ENCODE results near the gene MYH11. TPM values are rescaled to one million over a fixed set of nuclear protein-coding genes. Genes with fewer than 3 reads are reported as not detected.

Gene MYH11
- polyA plus RNA-seq, 1 donor: 11.2 TPM

DNA sequence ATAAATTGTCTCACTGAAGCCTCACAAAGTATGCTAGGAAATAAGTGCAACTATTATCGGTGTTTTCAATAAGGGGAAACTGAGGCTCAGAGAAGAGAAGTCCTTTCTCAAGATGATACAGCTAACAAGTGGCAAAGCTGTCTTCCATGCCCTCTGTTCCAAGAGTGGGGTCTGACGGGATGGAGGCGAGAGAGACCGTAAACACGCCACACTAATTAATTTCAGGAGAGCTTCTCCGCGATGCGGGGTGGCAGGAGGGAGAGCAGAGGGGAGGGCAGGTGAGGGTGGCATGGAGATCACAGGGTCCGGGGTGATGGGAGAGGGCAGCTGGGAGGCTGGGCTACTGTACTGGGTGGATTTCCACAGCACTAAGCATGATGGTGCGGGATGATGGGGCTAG lies 80.3 kb downstream of the MYH11 start:
- no peak for DNase-seq

DNA sequence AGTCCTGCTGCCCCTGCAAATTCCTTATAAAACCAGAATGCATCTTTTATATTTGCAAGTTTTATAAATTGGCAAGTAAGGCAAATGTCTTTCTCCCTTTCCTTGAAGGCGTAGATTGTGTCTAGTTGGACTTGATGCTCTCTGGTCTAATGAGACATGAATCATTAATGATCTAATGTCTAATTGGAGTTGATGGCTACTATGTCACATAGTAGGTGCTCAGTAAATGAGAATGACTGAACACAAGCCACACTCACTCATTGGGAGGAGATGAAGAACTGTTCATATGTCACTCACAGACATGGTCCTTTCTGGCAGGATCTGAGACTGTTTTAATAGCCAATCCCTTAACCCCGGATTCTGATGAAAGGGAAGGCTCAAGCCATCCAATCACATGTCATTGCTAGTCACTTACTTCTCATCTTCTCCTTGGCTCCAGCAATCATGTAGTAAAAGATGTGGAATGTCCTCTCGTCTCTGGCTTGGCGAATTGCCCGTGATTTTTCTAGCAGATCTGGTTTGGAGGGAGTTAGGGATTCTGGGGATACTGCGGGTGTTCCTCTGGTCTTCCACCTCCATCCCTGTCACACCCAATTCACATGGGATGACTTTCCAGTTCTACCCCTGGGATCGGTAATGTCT lies 81.0 kb downstream of the MYH11 start:
- peak; percentile 40 for DNase-seq

DNA sequence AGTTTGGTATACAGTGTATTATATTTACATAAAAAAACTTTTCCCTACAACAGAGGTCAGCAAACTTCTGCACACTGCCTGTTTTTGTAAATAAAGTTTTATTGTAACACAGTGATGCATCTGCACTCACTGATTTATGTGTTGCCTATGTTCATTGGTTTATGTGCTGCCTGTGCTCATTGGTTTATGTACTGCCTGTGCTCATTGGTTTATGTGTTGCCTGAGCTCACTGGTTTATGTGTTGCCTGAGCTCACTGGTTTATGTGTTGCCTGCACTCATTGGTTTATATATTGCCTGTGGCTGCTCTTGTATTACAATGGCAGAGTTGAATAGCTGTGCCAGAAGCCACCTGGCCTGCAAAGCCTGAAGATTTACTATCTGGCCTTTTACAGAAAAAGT lies 81.6 kb downstream of the MYH11 start:
- DNase-seq: no peak

DNA sequence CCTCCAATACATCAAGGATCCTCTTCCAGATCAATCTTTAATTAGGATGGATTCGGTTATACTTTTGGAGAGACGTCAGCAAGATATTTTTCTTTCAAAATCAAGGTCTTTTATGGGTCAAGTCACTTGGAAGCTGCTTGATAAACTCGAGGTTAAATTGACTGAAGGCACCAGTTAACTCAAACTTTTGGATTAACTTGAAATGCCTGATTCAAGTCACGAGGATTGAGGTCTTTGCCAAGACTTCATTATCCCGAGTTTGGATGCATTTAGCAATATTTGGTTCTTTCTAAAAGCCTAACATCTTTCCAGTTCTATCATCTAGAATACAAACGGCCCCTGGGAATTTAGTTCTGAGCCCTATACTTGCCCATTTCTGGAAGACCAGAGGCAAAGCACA lies 82.9 kb downstream of the MYH11 start:
- DNase-seq: no peak

DNA sequence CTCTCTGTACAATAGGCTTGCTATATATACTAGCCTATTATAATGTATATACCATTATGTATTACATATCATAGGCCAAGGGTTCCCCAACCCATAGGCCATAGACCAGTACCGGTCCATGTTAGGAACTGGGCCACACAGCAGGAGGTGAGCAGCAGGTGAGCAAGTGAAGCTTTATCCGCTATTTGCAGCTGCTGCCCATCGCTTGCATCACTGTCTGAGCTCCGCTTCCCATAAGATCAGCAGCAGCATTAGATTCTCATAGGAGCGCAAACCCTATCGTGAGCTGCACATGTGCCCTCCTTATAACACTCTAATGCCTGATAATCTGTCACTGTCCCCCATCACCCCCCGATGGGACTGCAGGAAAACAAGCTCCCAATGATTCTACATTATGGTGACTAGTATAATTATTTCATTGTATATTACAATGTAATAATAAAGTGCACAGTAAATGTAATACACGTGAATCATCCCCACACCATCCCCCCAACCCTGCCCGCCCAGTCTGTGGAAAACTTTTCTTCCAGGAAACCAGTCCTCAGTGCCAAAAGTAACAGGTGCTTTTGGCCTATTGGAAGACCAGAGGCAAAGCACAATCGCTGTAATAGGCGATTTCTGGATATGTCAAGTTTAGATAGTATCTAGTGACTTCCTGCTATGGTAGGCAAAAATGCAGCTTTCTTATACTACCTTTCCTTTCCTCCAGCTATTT lies 84.1 kb downstream of the MYH11 start:
- DNase-seq: peak; percentile 12

DNA sequence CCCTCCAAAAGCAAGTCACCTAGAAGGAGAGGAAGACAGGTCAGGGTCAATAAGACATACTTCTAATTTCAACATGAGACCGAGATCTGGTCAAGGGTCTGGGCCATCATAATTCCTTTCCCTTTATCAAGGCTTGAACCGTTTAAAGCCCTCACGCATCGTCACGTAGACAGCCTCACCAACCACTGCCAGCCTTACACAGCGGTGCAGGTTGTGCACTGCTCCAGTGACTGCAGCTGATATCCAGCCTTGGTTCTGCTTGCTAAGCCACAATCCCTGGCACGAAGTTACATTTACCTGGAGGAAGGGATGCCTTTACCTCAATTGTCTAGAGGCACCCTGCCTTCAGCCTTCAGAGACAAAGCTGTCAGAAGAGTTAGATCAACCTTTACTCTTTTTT lies 85.1 kb downstream of the MYH11 start:
- no peak for DNase-seq

DNA sequence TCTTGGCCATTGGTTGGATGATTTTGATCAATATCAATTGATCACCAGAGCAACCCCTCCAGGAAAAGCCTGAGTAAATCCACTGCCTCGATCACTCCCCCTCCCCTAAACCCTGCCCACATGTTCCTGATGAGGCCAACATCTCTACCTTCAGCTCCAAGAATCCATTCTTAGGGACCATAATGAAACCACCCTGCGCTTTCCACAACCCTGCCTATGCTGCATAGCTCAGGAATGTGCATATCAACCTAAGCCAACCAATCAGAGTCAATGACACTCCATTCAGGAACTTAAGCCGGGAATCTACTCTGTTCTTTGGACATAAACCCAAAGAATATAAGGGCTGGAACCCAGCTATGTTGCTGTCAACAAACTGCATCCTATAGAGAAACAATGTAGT lies 86.3 kb downstream of the MYH11 start:
- DNase-seq: no peak

DNA sequence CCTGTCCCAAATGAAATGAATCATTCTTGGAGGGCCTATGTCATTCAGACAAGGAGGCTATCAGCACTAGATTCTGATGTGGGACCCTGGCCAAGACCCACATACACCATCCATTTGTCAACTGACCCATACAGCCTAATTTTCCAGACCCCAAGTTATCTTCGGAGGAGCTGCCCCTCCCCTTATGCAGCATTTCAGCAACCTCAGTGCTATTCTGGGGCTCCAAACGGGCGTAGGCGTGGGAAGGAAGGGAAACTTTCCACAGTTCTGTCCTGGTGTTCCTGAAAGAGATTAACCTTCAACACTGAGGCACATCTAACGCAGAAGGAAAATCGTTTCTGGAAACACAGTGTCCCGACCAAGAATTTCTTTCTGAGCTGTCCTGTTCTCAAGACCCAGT lies 86.7 kb downstream of the MYH11 start:
- DNase-seq: peak; percentile 35

DNA sequence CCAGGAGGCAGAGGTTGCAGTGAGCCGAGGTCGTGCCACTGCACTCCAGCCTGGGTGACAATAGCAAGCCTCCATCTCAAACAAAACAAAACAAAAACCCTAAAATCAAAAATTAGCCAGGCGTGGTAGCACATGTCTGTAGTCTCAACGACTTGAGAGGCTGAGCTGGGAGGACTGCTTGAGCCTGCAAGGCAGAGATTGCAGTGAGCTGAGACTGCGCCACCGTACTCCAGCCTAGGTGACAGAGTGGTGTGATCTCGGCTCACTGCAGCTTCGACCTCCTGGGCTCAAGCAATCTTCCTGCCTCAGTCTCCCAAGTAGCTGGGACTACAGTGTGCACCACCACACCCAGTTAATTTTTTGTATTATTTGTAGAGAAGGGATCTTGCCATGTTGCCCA lies 87.6 kb downstream of the MYH11 start:
- DNase-seq: no peak

DNA sequence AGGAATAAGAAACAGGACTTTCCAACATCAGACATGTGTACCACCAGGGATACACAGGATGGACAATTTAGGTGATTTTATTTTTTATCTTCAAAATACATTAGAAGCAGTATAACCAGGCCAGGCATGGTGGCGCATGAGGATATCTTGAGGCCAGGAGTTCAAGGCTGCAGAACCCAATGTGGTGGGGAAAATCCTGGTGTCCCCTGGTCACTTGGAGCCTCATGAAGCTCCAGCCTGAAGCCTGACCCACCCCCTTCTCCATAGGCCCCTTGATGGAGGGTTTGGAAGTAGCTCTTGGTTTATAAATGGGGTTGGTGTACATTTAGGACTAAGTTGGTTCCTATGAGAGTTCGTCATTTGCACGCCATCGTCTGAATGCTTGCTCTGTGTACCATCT lies 88.6 kb downstream of the MYH11 start:
- DNase-seq: no peak

DNA sequence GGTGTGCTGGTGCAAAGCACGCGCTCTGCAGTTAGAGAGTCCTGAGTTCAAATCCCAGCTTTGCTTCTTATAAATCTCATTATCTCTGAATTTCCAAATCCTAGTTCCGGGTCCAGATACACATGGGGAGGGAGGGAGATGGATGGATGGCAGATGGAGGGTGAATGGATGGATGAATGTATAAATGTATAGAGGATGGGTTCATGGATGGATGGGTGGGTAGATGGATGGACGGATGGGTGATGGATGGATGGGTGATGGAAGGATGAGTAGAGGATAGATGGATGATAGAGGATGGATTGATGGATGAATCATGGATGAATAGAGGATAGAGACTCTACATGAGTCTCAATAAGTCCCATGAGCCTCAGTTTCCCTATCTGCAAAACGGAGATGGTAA lies 89.9 kb downstream of the MYH11 start:
- no peak for DNase-seq

DNA sequence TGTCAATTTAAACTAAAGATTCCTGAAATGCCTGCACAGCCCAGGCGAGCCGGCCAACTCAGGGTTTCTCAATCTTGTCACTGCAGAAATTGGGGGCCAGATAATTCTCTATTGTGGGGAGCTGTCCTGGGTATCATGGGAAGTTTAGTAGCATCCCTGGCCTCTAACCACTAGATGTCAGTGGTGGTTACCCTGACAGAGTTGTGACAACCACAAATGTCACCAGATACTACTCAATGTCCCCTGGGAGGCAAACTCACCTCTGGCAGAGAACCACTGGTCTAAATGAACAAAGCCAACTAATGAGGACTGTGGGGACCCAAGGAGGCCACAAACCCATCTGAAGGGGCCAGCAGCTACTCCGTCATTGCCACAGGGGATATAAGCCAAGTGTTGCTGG lies 90.9 kb downstream of the MYH11 start:
- DNase-seq: peak; percentile 25

DNA sequence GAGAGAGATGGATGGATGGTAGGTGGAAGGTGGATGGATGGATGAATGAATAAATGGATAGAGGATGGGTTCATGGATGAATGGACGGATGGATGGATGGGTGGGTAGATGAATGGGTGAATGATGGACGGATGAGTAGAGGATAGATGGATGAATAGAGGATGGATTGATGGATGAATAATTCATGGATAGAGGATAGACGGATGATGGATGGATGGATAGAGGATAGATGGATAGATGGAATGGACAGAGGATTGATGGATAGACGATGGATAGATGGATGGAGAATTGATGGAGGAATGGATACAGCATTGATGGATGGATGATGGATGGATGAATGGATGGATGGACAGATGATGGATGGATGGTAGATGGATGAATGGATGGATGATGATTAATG lies 91.7 kb downstream of the MYH11 start:
- DNase-seq: no peak

DNA sequence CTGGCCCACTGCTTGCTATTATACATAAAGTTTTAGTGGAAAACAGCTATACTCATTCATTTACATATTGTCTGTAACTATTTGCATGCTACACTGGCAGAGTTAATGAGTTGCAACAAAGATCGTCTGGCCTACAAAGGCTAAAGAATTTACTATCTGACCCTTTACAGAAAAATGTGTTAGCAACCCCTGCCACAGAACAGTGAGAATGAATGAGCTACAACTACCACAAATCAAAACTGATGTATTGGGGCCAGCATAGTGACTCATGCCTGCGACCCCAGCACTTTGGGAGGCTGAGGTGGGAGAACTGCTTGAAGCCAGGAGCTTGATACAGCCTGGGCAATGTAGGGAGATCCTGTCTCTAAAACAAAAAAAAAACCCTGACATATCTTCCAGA lies 92.7 kb downstream of the MYH11 start:
- no peak for DNase-seq

DNA sequence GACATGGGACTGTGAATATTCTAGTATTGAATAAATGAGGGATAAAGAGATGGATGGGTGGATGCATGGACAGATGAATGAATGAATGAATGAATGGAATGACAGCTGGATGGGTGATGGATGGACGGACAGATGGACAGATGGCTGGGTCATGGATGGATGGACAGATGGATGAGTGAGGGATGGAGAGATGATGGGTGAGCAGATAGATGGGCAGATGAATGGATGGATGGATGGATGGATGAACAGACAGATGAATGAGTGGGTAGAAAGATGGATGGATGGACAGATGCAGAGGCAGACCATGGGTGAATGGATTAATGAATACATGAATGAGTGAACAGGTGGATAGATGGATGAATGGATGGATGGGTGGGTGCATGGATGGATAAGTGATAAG lies 96.7 kb downstream of the MYH11 start:
- DNase-seq: no peak

DNA sequence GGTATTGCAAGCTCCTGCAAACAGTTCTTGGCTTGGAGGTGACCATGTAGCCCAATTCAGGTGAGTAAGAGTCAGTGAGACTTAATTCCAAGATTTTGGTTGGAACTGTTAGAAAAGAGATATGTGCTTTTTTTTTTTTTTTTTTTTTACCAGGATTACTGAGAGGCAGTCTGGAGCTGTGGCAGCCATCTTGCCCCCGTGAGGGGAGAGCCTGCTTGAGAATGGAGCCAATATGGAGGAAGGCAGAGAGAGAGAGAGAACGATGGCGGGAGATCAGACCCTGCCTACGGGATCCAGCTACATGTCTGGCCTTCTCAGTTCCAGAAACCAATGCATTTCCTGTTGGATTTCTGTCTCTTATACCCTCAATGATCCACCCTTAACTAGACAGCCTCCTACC lies 97.8 kb downstream of the MYH11 start:
- DNase-seq: no peak

DNA sequence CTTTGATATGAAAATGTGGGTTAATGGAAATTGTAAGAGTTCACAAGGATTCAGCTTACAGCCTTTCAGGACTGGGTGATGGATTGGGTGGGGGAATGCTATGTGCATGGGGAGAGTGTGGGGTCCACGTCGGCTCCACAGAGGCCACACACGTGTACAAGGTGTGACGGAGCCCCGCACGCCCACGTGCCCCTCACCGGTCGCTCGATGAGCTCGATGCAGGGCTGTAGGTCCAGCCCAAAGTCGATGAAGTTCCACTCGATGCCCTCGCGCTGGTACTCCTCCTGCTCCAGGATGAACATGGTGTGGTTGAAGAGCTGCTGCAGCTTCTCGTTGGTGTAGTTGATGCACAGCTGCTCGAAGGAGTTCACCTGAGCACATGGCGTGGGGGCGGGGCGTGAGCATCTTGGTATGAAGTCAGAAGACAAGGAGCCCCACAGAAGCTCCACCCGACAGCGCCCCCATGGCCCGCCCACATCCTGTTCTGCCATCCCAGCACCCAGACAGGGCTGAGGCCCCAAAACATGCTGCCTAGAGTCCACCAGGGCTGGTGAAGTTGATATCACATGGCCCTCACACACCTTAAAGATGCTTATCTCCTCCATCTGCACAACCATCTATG lies 99.1 kb downstream of the MYH11 start:
- no peak for DNase-seq

DNA sequence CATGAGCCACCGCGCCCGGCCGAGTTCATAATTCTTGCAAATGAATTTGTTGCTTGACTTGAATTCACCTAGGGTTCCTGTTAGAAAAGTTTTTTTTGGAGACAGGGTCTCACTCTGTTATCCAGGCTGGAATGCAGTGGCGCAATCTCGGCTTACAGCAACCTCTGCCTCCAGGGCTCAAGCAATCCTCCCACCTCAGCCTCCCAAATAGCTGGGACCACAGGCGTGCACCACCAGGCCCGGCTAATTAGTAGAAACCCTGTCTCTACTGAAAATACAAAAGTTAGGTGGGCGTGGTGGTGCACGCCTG lies 99.8 kb downstream of the MYH11 start:
- no peak for DNase-seq

DNA sequence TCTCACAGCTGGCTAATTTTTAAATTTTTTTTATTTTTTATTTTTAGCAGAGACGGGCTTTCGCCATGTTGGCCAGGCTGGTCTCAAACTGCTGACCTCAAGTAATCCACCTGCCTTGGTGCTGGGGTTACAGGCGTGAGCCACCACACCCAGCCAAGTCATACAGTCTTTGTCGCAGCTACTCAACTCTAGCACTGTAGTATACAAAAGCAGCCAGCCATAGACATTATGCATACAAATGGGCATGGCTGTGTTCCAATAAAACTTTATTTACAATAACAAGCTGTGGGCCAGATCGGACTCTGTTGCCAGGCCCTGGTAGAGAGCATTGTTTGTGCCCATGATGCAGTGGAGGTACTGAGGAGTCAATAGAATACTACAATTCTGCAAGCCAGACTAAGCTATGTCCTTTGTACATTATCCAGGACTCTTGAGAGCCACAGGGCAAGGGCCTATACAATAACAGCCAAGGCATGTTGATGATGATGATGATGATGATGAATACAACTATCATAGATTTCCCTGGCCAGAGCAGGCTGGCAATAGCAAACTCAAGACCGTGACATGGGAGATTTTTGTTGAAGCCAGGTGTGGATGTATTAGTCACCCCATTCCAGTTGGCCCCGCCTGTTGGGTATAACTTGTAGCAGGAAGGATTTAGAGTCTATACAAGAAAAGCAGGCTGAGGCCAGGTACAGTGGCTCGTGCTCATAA lies 101.8 kb downstream of the MYH11 start:
- DNase-seq: no peak

DNA sequence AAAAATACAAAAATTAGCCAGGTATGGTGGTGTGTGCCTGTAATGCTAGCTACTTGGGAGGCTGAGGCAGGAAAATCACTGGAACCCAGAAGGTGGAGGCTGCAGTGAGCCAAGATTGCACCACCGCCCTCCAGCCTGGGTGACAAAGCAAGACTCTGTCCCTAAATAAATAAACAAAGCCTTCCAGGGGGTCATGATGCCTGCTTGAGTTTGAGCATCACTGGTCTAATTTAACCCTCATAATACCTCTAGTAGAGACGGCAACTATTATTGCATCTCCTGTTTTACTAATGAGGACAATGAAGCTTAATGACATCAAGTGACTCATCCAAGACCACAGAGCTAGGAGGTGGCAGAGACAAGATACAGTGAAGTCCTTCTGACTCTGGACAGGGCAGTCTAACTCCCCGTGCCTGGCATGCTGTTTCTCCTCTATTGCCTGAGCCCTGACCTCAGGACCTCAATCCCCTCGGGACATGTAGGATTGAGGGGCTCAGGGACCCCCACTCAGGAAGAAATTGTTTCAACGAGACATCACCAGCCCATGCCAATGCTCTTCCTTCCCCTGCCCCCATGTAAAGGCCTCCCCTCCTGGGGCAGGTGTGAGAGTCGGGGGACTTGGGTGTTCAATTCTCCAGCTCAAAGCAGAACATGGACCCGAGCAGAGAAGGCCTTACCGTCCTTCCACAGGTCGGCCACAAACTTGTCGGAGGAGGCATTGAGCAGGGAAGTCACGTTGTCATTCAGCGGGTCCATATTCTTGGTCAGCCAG lies 103.9 kb downstream of the MYH11 start:
- no peak for DNase-seq

DNA sequence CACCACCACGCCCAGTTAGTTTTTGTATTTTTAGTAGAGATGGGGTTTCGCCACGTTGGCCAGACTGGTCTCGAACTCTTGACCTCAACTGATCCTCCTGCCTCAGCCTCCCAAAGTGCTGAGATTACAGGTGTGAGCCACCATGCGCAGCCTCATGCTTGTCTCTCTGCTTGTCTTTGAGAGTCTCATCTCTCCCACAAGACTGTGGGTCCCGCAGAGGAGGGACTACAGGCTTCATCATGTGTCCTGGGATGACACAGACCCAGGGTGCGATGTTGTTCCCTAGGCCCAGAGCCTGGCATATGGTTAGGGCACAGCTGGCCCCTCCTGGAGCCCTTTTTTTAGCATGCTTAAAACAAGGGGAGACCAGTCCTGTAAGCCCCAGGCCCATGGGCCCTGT lies 104.9 kb downstream of the MYH11 start:
- DNase-seq: no peak

DNA sequence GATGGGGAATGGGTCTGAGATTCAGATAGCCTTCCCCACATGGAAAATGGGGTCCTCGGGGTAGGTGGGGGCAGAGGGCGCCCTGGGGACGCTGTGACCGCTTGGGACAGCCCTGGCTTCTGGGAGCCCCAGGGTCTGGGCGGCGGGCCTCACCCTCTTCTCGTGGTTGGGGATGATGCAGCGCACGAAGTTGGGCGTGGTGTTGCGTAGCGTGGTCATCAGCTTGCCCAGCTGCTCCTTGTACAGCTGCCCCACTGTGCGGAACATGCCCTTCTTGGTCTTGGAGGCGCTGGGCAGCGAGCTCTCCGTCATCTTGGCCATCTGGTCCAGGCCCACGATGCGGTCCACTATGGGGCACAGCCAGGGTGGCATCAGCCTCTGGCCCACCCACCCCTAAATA lies 106.8 kb downstream of the MYH11 start:
- DNase-seq: no peak

DNA sequence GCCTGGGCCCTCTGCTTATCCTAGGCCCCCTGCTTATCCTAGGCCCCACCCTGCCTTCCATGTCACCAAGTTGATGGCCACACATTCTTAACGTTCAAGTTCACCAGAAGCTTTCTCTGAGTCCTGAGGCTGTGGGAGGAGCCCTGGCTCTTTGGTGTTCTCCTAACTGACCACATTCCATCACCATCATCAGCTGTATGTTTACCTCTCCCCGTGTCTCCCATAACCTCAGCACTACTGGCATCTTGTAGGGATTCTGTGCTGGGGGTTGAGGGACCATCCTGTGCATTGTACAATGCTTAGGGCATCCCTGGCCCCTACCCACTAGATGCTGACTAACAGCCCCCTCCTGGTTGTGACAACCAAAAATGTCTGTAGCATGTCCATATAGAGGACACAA lies 107.5 kb downstream of the MYH11 start:
- DNase-seq: no peak

All from hindlimb muscle (tissue), 1 donor.